HepG2 (cell line): ENCODE results near the gene STAT6. TPM values are rescaled to one million over a fixed set of nuclear protein-coding genes. Genes with fewer than 3 reads are reported as not detected.

Experiments
- ATAC-seq: fragments of 200-7000 bp; cut with Tn5 transposase; 3 replicates; pipeline ENCODE4 v1.9.1; 2020; ENCODE audit warnings: mild to moderate bottlenecking, moderate library complexity
- BruUV-seq: library from RNA; stranded (reverse); fragments of 400-500 nt; replicated peaks from 2 replicates; lab custom pipeline; 2021; lab: Mats Ljungman, UMichigan
- CTCF ChIA-PET: fragments of 300-600 bp; formaldehyde crosslinking; extraction: SDS; loops from one replicate; lab custom pipeline; 2021; ENCODE audit warnings: low total read pairs, inconsistent platforms, low intra/inter-chr PET ratio; lab: Yijun Ruan, JAX
- POLR2A ChIA-PET: fragments of 350-600 bp; sonication (Branson Sonifier 250); formaldehyde crosslinking; loops from one replicate; lab custom pipeline; 2020; ENCODE audit warnings: antibody characterized with exemption, inconsistent platforms; lab: Yijun Ruan, JAX
- DNase-seq: peaks from one replicate; pipeline ENCODE4 v3.0.0-alpha.2; 2015; ENCODE audit warnings: low spot score
- FAIRE-seq: peaks from 3 replicates; lab custom pipeline; 2011; peaks lifted over from hg19 to GRCh38; lab: Jason Lieb, UNC
- H2AFZ ChIP-seq: one replicate; pipeline ENCODE4 v1.6.1; 2011; ENCODE audit warnings: low read length, inconsistent platforms
- H3K27ac ChIP-seq: fragments of 300-600 bp; 3 replicates; pipeline ENCODE4 v1.8.0; 2011; ENCODE audit warnings: mixed run types, mild to moderate bottlenecking, mixed read lengths, low read length, inconsistent platforms; ENCODE audit not compliant: insufficient read depth; ENCODE audit errors: extremely low read length
- H3K27me3 ChIP-seq, 2 experiments: fragments of 200-600 bp in 1 of 2; 2 replicates in 1 of 2; 3 replicates in 1 of 2; pipeline versions ENCODE4 v1.6.0 to v1.8.0; 2011; ENCODE audit warnings: low read length in 2 of 2, mild to moderate bottlenecking in 2 of 2, moderate library complexity in 2 of 2, inconsistent platforms in 1 of 2; ENCODE audit not compliant: insufficient read depth in 2 of 2, control insufficient read depth in 1 of 2
- H3K36me3 ChIP-seq, 2 experiments: fragments of 200-600 bp in 1 of 2; replicated peaks in 1 of 2; 2 replicates in 1 of 2; 3 replicates in 1 of 2; pipeline versions ENCODE4 v1.5.1 to v1.8.0; 2011; ENCODE audit warnings: low read length in 2 of 2, inconsistent platforms in 1 of 2; ENCODE audit not compliant: insufficient read depth in 2 of 2, control insufficient read depth in 1 of 2
- H3K4me1 ChIP-seq: 2 replicates; pipeline ENCODE4 v1.5.1; 2012; ENCODE audit warnings: low read length, inconsistent platforms; ENCODE audit not compliant: insufficient read depth
- H3K4me2 ChIP-seq: 2 replicates; pipeline ENCODE4 v1.6.0; 2011; ENCODE audit warnings: low read depth, low read length, inconsistent platforms
- H3K4me3 ChIP-seq, 3 experiments: fragments of 200-600 bp in 1 of 3; sonication (generic), shearing (Covaris generic) in 1 of 3; replicated peaks in 1 of 3; 2 replicates each; pipeline ENCODE4 v1.5.1; 2011 to 2016; ENCODE audit warnings: low read length in 3 of 3, inconsistent platforms in 2 of 3, low read depth in 2 of 3, mild to moderate bottlenecking in 2 of 3, control low read depth in 1 of 3, mixed read lengths in 1 of 3; ENCODE audit not compliant: insufficient read depth in 1 of 3
- H3K79me2 ChIP-seq: one replicate; pipeline ENCODE4 v1.6.1; 2011; ENCODE audit warnings: low read length, inconsistent platforms; ENCODE audit not compliant: insufficient read depth
- H3K9ac ChIP-seq: 2 replicates; pipeline ENCODE4 v1.6.0; 2011; ENCODE audit warnings: mild to moderate bottlenecking, low read depth, low read length, inconsistent platforms; ENCODE audit not compliant: insufficient read depth
- H3K9me3 ChIP-seq: 2 replicates; pipeline ENCODE4 v1.5.1; 2012; ENCODE audit warnings: mild to moderate bottlenecking, low read length
- H4K20me1 ChIP-seq: 2 replicates; pipeline ENCODE4 v1.6.0; 2011; ENCODE audit warnings: inconsistent platforms, mild to moderate bottlenecking, low read length, moderate library complexity; ENCODE audit not compliant: insufficient read depth
- ARID5B ChIP-seq: IDR thresholded peaks from 2 replicates; pipeline ENCODE4 v1.4.0; 2020; ENCODE audit warnings: mild to moderate bottlenecking, missing genetic modification reagents
- DNMT3B ChIP-seq: conservative IDR thresholded peaks from 2 replicates; pipeline ENCODE4 v1.6.1; 2016; ENCODE audit warnings: missing biosample characterization, control low read depth
- MAZ ChIP-seq, 2 experiments: sonication (generic) in 1 of 2; formaldehyde crosslinking in 1 of 2; IDR thresholded peaks; 2 replicates each; pipeline versions ENCODE4 v1.5.0 to v1.6.1; 2012 to 2020; ENCODE audit warnings: low read depth in 2 of 2, mild to moderate bottlenecking in 2 of 2, borderline replicate concordance in 1 of 2, improper control_type of control experiment in 1 of 2, low read length in 1 of 2, missing genetic modification reagents in 1 of 2, moderate library complexity in 1 of 2
- NONO ChIP-seq, 2 experiments: fragments of 450-650 bp in 1 of 2; sonication (generic) in 1 of 2; formaldehyde crosslinking in 1 of 2; IDR thresholded peaks in 1 of 2; conservative IDR thresholded peaks in 1 of 2; 2 replicates each; pipeline versions ENCODE4 v1.6.1 to v1.8.0; 2017 to 2022; ENCODE audit warnings: mild to moderate bottlenecking in 1 of 2, missing genetic modification reagents in 1 of 2, moderate library complexity in 1 of 2
- NR2C2 ChIP-seq: sonication (generic); formaldehyde crosslinking; IDR thresholded peaks from 2 replicates; pipeline ENCODE4 v1.4.0; 2020; ENCODE audit warnings: missing genetic modification reagents, mild to moderate bottlenecking, moderate library complexity, borderline replicate concordance
- PHB2 ChIP-seq: fragments of 450-650 bp; IDR thresholded peaks from 2 replicates; pipeline ENCODE4 v1.6.1; 2018; ENCODE audit not compliant: partially characterized antibody
- XRCC5 ChIP-seq: fragments of 200-400 bp; formaldehyde crosslinking; optimal IDR thresholded peaks from 2 replicates; pipeline ENCODE3; 2017; ENCODE audit warnings: mild to moderate bottlenecking, low read length
- ZNF30 ChIP-seq: sonication (generic); formaldehyde crosslinking; IDR thresholded peaks from 2 replicates; pipeline ENCODE4 v1.5.0; 2020; ENCODE audit warnings: mild to moderate bottlenecking, missing genetic modification reagents
- ZNF605 ChIP-seq: sonication (generic); formaldehyde crosslinking; IDR thresholded peaks from 2 replicates; pipeline ENCODE4 v1.8.0; 2022; ENCODE audit warnings: mild to moderate bottlenecking, missing genetic modification reagents
- ZNF724P ChIP-seq: sonication (generic); formaldehyde crosslinking; IDR thresholded peaks from 2 replicates; pipeline ENCODE4 v1.8.0; 2022; ENCODE audit warnings: missing genetic modification reagents, borderline replicate concordance
- ZSCAN31 ChIP-seq: sonication (generic); formaldehyde crosslinking; IDR thresholded peaks from 2 replicates; pipeline ENCODE4 v1.5.0; 2020; ENCODE audit warnings: low read depth, mild to moderate bottlenecking, missing genetic modification reagents
- WGBS: methylation state at CpG from one replicate; pipeline ENCODE4 v1.1.6; 2017; ENCODE audit warnings: low lambda C conversion rate; 5-methylcytosine and 5-hydroxymethylcytosine counted together
- in situ Hi-C: cut with HindIII; loops from 2 replicates; pipeline ENCODE4 v1.10.0; 2017; ENCODE audit warnings: low pct_unique_long_range_greater_than_20kb; ENCODE audit not compliant: extremely low pct_ligation_motif_present
- intact Hi-C: fragments of 100-400 bp; cut with micrococcal nuclease; formaldehyde crosslinking; loops from one replicate; pipeline ENCODE4 v1.10.0; 2022; ENCODE audit not compliant: unreplicated experiment
- polyA plus RNA-seq, 8 experiments: library from polyadenylated mRNA; depleted of rRNA in 3 of 8; stranded (reverse) in 7 of 8; unstranded in 1 of 8; fragments of >200 nt; fragmentation: Illumina TruSeq in 4 of 8; extraction: Trizol in 4 of 8; gene quantifications; 2 replicates each; pipeline versions ENCODE4 v1.2.1 to v1.2.3, GENCODE V29; 2011 to 2016; ENCODE audit warnings: low read depth in 4 of 8, missing spikeins in 1 of 8, mixed read lengths in 1 of 8; ENCODE audit not compliant: insufficient read depth in 1 of 8
- total RNA-seq, 5 experiments: library from RNA; depleted of rRNA; stranded (reverse); fragments of >200 nt; fragmentation: Illumina TruSeq; extraction: Trizol; gene quantifications; 2 replicates each; pipeline ENCODE4 v1.2.3, GENCODE V29; 2016; ENCODE audit warnings: low read depth in 1 of 5
- TF ChIP-seq, protein P1 (sequence below): sonication (generic); formaldehyde crosslinking; IDR thresholded peaks from 2 replicates; pipeline ENCODE4 v1.5.1; 2020; ENCODE audit warnings: mild to moderate bottlenecking, missing genetic modification reagents, moderate library complexity
- TF ChIP-seq, protein P2 (sequence below): IDR thresholded peaks from 2 replicates; pipeline ENCODE4 v1.6.1; 2012; ENCODE audit warnings: inconsistent platforms

STAT6 gene
- total and polyA plus RNA-seq, 2 of the 13 experiments (the other 11 are each of a cell fraction or from before 2014, with no cell fraction given), result 28.0 to 62.2 TPM

- Histone ChIP-seq H2AFZ (no peak overlapping the region), H3K4me3 (peak overlapping the region in 1 of 3 experiments; percentile 35; a peak in 2 of 6 replicates), H3K9ac (peak overlapping the region; percentile 55), H3K9me3 (no peaks in the 10 kb centered on the region), H3K79me2 (peaks cover 3% of the 10 kb centered on the region), H3K4me1 (peaks cover 98% of the 10 kb centered on the region), H3K4me2 (peak overlapping the region; percentile 45), H4K20me1 (no peaks in the 10 kb centered on the region), H3K36me3 (peaks cover 26 to 27% of the 10 kb centered on the region in 2 experiments), H3K27me3 (no peaks in the 10 kb centered on the region), H3K27ac (peak overlapping the region; percentile 92)
- WGBS, result 12% methylated on average over 13 of the region's 13 CpGs
- in situ Hi-C loops (no loop called here), intact Hi-C loops (no loop called here)
- BruUV-seq, result no TSS peak
- ATAC-seq (peak; percentile 40), FAIRE-seq (no peak), DNase-seq (peak; percentile 27)
- ChIA-PET POLR2A (interaction anchor here (0.8 to 11.4 kb wide), 19 partner anchors 9 to 426 kb away, joined by 3 to 827 read pairs (median 6); partner anchors contain the start of genes LRP1, NAB2, NEMP1 and SHMT2), CTCF (no interaction called here)
- no peak for TF ChIP-seq NR2C2 (CRISPR knock-in tag)
- TF ChIP-seq ARID5B (CRISPR knock-in tag), result no peak
- no peak for TF ChIP-seq DNMT3B (CRISPR knock-in tag)
- no peak for TF ChIP-seq ZNF30 (CRISPR knock-in tag)
- no peak for TF ChIP-seq PHB2
- TF ChIP-seq, protein P1, sequence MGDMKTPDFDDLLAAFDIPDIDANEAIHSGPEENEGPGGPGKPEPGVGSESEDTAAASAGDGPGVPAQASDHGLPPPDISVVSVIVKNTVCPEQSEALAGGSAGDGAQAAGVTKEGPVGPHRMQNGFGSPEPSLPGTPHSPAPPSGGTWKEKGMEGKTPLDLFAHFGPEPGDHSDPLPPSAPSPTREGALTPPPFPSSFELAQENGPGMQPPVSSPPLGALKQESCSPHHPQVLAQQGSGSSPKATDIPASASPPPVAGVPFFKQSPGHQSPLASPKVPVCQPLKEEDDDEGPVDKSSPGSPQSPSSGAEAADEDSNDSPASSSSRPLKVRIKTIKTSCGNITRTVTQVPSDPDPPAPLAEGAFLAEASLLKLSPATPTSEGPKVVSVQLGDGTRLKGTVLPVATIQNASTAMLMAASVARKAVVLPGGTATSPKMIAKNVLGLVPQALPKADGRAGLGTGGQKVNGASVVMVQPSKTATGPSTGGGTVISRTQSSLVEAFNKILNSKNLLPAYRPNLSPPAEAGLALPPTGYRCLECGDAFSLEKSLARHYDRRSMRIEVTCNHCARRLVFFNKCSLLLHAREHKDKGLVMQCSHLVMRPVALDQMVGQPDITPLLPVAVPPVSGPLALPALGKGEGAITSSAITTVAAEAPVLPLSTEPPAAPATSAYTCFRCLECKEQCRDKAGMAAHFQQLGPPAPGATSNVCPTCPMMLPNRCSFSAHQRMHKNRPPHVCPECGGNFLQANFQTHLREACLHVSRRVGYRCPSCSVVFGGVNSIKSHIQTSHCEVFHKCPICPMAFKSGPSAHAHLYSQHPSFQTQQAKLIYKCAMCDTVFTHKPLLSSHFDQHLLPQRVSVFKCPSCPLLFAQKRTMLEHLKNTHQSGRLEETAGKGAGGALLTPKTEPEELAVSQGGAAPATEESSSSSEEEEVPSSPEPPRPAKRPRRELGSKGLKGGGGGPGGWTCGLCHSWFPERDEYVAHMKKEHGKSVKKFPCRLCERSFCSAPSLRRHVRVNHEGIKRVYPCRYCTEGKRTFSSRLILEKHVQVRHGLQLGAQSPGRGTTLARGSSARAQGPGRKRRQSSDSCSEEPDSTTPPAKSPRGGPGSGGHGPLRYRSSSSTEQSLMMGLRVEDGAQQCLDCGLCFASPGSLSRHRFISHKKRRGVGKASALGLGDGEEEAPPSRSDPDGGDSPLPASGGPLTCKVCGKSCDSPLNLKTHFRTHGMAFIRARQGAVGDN (CRISPR knock-in tag), result peak; percentile 67
- TF ChIP-seq ZSCAN31 (CRISPR knock-in tag), result peak; percentile 41; the same call in 1 of the 2 replicates
- TF ChIP-seq MAZ (IDR thresholded peaks at IDR 0.05; ENCODE audit: borderline replicate concordance, low read depth, low read length), result no peak
- TF ChIP-seq MAZ (CRISPR knock-in tag; IDR thresholded peaks at IDR 0.05; ENCODE audit: low read depth), result 0 out of 2 replicates have a peak, but pooled peaks have one; percentile 19
- peak; percentile 15 for TF ChIP-seq XRCC5
- TF ChIP-seq ZNF724P (CRISPR knock-in tag), result 0 out of 2 replicates have a peak, but pooled peaks have one; percentile 34
- TF ChIP-seq NONO (IDR thresholded peaks at IDR 0.05), result no peak
- TF ChIP-seq NONO (CRISPR knock-in tag; conservative IDR thresholded peaks at IDR 0.05), result no peak
- TF ChIP-seq, protein P2, sequence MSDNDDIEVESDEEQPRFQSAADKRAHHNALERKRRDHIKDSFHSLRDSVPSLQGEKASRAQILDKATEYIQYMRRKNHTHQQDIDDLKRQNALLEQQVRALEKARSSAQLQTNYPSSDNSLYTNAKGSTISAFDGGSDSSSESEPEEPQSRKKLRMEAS, result 0 out of 2 replicates have a peak, but pooled peaks have one; percentile 26
- TF ChIP-seq ZNF605 (CRISPR knock-in tag), result peak; percentile 57; the same call in 1 of the 2 replicates
Measured at GRCh38 chr12:57149245-57149900, 38.2 kb upstream of the STAT6 start.
